Trophoblast cell (in vitro differentiated cells and primary cell): ENCODE data around the gene AGXT.

ENCODE experiments used
- DNase-seq, 2 donors: peaks; one replicate each; pipeline ENCODE4 v3.0.0-alpha.2; 2016
- H2AFZ ChIP-seq: 2 replicates; pipeline ENCODE4 v1.6.1; 2013; ENCODE audit warnings: low read length, moderate library complexity, mild to moderate bottlenecking; ENCODE audit not compliant: insufficient read depth, poor library complexity
- H2AK5ac ChIP-seq: 2 replicates; pipeline ENCODE4 v1.6.1; 2013; ENCODE audit warnings: mild to moderate bottlenecking, low read length
- H2BK120ac ChIP-seq: 2 replicates; pipeline ENCODE4 v1.6.1; 2013; ENCODE audit warnings: low read length, mild to moderate bottlenecking, moderate library complexity; ENCODE audit not compliant: insufficient read depth, poor library complexity
- H2BK12ac ChIP-seq: 2 replicates; pipeline ENCODE4 v1.6.1; 2013; ENCODE audit warnings: mild to moderate bottlenecking, low read length, moderate library complexity
- H2BK5ac ChIP-seq: 2 replicates; pipeline ENCODE4 v1.6.1; 2013; ENCODE audit warnings: low read length, low read depth, moderate library complexity, mild to moderate bottlenecking; ENCODE audit not compliant: poor library complexity
- H3K14ac ChIP-seq: 2 replicates; pipeline ENCODE4 v1.6.1; 2013; ENCODE audit warnings: mild to moderate bottlenecking, low read length
- H3K18ac ChIP-seq: 2 replicates; pipeline ENCODE4 v1.6.1; 2013; ENCODE audit warnings: mild to moderate bottlenecking, low read length
- H3K23ac ChIP-seq: 2 replicates; pipeline ENCODE4 v1.6.1; 2013; ENCODE audit warnings: low read length
- H3K27ac ChIP-seq: 2 replicates; pipeline ENCODE4 v1.5.1; 2013; ENCODE audit warnings: low read depth, mild to moderate bottlenecking, inconsistent platforms, low read length, moderate library complexity
- H3K27me3 ChIP-seq: 2 replicates; pipeline ENCODE4 v1.6.1; 2013; ENCODE audit warnings: inconsistent platforms, mild to moderate bottlenecking, low read length, moderate library complexity; ENCODE audit not compliant: insufficient read depth
- H3K36me3 ChIP-seq, 2 experiments: 1 replicate in 1 of 2; 2 replicates in 1 of 2; pipeline ENCODE4 v1.6.1; 2013; ENCODE audit warnings: low read length in 2 of 2, mild to moderate bottlenecking in 2 of 2, moderate library complexity in 1 of 2; ENCODE audit not compliant: insufficient read depth in 2 of 2, control insufficient read depth in 1 of 2
- H3K4ac ChIP-seq: 2 replicates; pipeline ENCODE4 v1.6.1; 2013; ENCODE audit warnings: low read depth, mild to moderate bottlenecking, low read length, moderate library complexity
- H3K4me1 ChIP-seq, 2 experiments: 1 replicate in 1 of 2; 2 replicates in 1 of 2; pipeline ENCODE4 v1.6.1; 2013; ENCODE audit warnings: low read length in 2 of 2, mild to moderate bottlenecking in 2 of 2, moderate library complexity in 1 of 2; ENCODE audit not compliant: insufficient read depth in 2 of 2, control insufficient read depth in 1 of 2
- H3K4me2 ChIP-seq: 2 replicates; pipeline ENCODE4 v1.6.1; 2013; ENCODE audit warnings: inconsistent platforms, mild to moderate bottlenecking, low read length, moderate library complexity
- H3K4me3 ChIP-seq: 2 replicates; pipeline ENCODE4 v1.5.1; 2013; ENCODE audit warnings: mild to moderate bottlenecking, low read depth, low read length, inconsistent platforms
- H3K79me1 ChIP-seq: one replicate; pipeline ENCODE4 v1.6.1; 2013; ENCODE audit warnings: low read length
- H3K79me2 ChIP-seq: 2 replicates; pipeline ENCODE4 v1.6.1; 2013; ENCODE audit warnings: low read length, mild to moderate bottlenecking; ENCODE audit not compliant: control insufficient read depth, insufficient read depth, poor library complexity
- H3K9ac ChIP-seq: 2 replicates; pipeline ENCODE4 v1.6.1; 2013; ENCODE audit warnings: mild to moderate bottlenecking, low read length
- H3K9me3 ChIP-seq: 2 replicates; pipeline ENCODE4 v1.6.1; 2013; ENCODE audit warnings: low read depth, mild to moderate bottlenecking, control low read depth, inconsistent platforms, low read length; ENCODE audit not compliant: insufficient read depth
- H4K12ac ChIP-seq: 2 replicates; pipeline ENCODE4 v1.6.1; 2013; ENCODE audit warnings: low read depth, mild to moderate bottlenecking, low read length, moderate library complexity
- H4K8ac ChIP-seq: 2 replicates; pipeline ENCODE4 v1.6.1; 2013; ENCODE audit warnings: low read depth, mild to moderate bottlenecking, low read length, moderate library complexity
- H4K91ac ChIP-seq: one replicate; pipeline ENCODE4 v1.6.1; 2013; ENCODE audit warnings: low read depth, mild to moderate bottlenecking, low read length, moderate library complexity
- WGBS: extraction: QIAGEN DNeasy Blood & Tissue Kit; methylation state at CpG from one replicate; pipeline ENCODE4 v1.1.7; 2013; ENCODE audit warnings: missing lambda C conversion rate; ENCODE audit not compliant: insufficient read length, insufficient coverage; ENCODE audit errors: extremely low coverage; 5-methylcytosine and 5-hydroxymethylcytosine counted together

AGXT gene

GRCh38 chr2:240927390-240927781, 58.8 kb downstream of the AGXT start:
- Histone ChIP-seq H3K4ac (no peak overlapping the region), H3K79me1 (no peaks in the 10 kb centered on the region), H3K9ac (no peak overlapping the region), H3K9me3 (peaks cover 3% of the 10 kb centered on the region), H2AFZ (no peak overlapping the region), H4K91ac (no peak overlapping the region), H2BK12ac (no peak overlapping the region), H3K27ac (no peak overlapping the region), H3K23ac (no peak overlapping the region), H3K4me1 (no peaks in the 10 kb centered on the region), H3K4me2 (no peak overlapping the region), H3K18ac (no peak overlapping the region), H4K8ac (no peak overlapping the region), H4K12ac (no peak overlapping the region), H2AK5ac (no peak overlapping the region), H3K14ac (no peak overlapping the region), H3K79me2 (no peaks in the 10 kb centered on the region), H2BK120ac (no peak overlapping the region), H3K4me3 (no peak overlapping the region), H3K36me3 (no peaks in the 10 kb centered on the region), H3K27me3 (no peaks in the 10 kb centered on the region), H2BK5ac (no peak overlapping the region)
- no peak for DNase-seq
- WGBS, result no CpG with 5 or more reads among the region's 7 CpGs

DNA sequence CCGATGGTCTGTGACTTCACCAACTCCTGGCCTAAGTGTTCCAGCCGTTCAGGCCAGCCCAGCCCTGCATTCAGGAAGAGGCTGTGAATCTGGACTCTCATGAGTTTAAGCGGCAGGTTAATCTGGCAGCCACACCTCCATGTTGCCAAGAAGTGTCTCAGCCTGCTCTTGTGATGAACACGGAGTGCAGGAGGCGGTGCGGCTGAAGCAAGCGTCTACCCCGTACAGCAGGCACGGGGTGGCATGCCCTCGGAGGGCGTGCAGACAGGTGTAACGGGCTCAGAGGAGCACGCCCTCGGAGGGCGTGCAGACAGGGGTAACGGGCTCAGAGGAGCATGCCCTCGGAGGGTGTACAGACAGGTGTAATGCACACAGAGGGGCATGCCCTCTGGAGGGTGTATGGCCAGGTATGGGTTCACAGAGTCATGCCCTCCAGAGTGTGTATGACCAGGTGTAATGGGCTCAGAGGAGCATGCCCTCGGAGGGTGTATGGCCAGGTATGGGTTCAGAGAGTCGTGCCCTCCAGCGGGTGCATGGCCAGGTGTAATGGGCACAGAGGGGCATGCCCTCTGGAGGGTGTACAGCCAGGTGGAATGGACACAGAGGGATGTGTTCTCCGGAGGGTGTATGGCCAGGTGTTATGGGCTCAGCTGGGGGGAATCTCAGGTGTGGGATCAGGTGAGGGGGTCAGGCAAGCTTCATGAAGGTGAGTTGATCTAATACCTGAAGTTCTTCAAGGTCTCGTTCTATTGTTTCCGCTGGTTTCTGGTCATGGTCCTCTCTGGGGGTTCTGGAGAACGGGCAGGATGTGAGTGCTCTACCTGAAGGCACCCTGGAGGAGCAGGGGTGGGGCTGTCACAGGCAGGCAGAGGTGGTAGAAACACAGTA, 60.1 kb downstream of the AGXT start:
- WGBS, result no CpG with 5 or more reads among the region's 24 CpGs
- H2BK5ac ChIP-seq, result no peak overlapping the region

DNA sequence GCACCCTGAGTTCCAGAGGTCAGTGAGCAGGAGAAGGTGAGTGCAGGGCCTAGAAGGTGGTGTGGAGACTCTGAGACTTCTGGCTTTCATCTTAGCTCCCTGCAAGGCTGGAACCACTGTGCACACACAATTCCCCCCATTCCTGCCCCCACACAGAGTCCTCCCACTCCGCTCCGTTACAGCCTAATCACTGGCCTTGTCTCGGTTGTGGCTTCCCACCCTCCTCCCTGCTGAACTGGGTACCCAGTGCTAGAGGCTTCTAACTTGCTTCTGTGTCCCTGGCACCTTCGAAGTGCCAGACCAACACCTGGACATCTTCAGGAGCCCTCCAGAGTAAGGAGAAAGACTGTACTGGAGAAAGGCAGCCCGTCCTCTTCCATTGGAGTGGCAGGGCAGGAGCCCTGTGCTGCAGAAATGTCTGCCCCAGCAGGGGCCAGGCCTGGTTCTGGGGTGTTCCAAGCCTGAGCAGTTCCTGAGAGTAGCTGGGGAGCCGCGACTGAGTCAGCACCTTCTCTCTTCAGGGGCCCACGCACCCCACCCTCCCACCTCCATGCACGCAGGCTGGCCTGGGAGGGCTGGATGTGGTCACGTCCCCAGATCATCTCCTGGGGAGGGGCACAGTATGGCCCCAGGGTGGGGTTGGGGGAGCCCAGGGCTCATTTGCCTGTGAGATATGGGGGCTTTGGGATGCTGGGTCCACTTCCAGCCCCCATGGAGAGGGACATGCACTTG, 60.9 kb downstream of the AGXT start:
- no peak overlapping the region for H2AFZ ChIP-seq
- H3K27ac ChIP-seq, result no peak overlapping the region
- no peak overlapping the region for H3K23ac ChIP-seq
- H3K79me2 ChIP-seq, result no peaks in the 10 kb centered on the region
- H3K9me3 ChIP-seq, result peaks cover 3% of the 10 kb centered on the region
- no peaks in the 10 kb centered on the region for H3K27me3 ChIP-seq
- no CpG with 5 or more reads among the region's 10 CpGs for WGBS
- no peak overlapping the region for H2BK5ac ChIP-seq
- no peak overlapping the region for H4K12ac ChIP-seq
- no peaks in the 10 kb centered on the region for H3K36me3 ChIP-seq
- H3K9ac ChIP-seq, result no peak overlapping the region
- no peak overlapping the region for H4K91ac ChIP-seq
- H4K8ac ChIP-seq, result no peak overlapping the region
- no peak overlapping the region for H3K18ac ChIP-seq
- H2AK5ac ChIP-seq, result no peak overlapping the region
- no peak for DNase-seq
- H2BK120ac ChIP-seq, result no peak overlapping the region
- no peak overlapping the region for H2BK12ac ChIP-seq
- no peak overlapping the region for H3K4me2 ChIP-seq
- no peaks in the 10 kb centered on the region for H3K79me1 ChIP-seq
- H3K14ac ChIP-seq, result no peak overlapping the region
- no peak overlapping the region for H3K4ac ChIP-seq
- no peaks in the 10 kb centered on the region for H3K4me1 ChIP-seq
- H3K4me3 ChIP-seq, result no peak overlapping the region

More for the DNA sequence above, 60.1 kb downstream of the AGXT start:
- no peak overlapping the region for H3K4me3 ChIP-seq
- H3K23ac ChIP-seq, result no peak overlapping the region
- H2BK12ac ChIP-seq, result no peak overlapping the region
- no peak for DNase-seq
- no peak overlapping the region for H3K14ac ChIP-seq
- no peak overlapping the region for H3K4ac ChIP-seq
- no peak overlapping the region for H4K91ac ChIP-seq
- no peaks in the 10 kb centered on the region for H3K79me1 ChIP-seq
- H3K27ac ChIP-seq, result no peak overlapping the region
- H3K9me3 ChIP-seq, result peaks cover 3% of the 10 kb centered on the region
- no peak overlapping the region for H4K12ac ChIP-seq
- H4K8ac ChIP-seq, result no peak overlapping the region
- no peak overlapping the region for H2AK5ac ChIP-seq
- no peaks in the 10 kb centered on the region for H3K27me3 ChIP-seq
- no peak overlapping the region for H2BK120ac ChIP-seq
- H3K18ac ChIP-seq, result no peak overlapping the region
- H3K4me2 ChIP-seq, result no peak overlapping the region
- H3K79me2 ChIP-seq, result no peaks in the 10 kb centered on the region
- no peak overlapping the region for H3K9ac ChIP-seq
- H3K4me1 ChIP-seq, result no peaks in the 10 kb centered on the region
- no peak overlapping the region for H2AFZ ChIP-seq
- H3K36me3 ChIP-seq, result no peaks in the 10 kb centered on the region
